T-helper 2 cell treated with Interferon-gamma antibody and Interleukin-4, amounts not matched to agents 5 μg/mL and 100 μg/mL, for 36 hours (primary cell): ENCODE measurements around the gene WDR7.

Source experiments
- DNase-seq: peaks from one replicate; pipeline ENCODE4 v3.0.0; 2021; ENCODE audit warnings: low spot score
- H3K27ac Mint-ChIP-seq: one replicate; pipeline ENCODE4 v1.8.0; 2021; ENCODE audit warnings: mild to moderate bottlenecking, mixed read lengths
- H3K27me3 Mint-ChIP-seq: one replicate; pipeline ENCODE4 v1.8.0; 2021; ENCODE audit warnings: low read depth, mixed read lengths
- H3K36me3 Mint-ChIP-seq: one replicate; pipeline ENCODE4 v1.8.0; 2021; ENCODE audit warnings: low read depth, mixed read lengths
- H3K4me1 Mint-ChIP-seq: one replicate; pipeline ENCODE4 v1.8.0; 2021; ENCODE audit warnings: low read depth, mixed read lengths
- H3K4me3 Mint-ChIP-seq: one replicate; pipeline ENCODE4 v1.8.0; 2022; ENCODE audit warnings: mild to moderate bottlenecking, moderate library complexity, mixed read lengths
- H3K9me3 Mint-ChIP-seq: one replicate; pipeline ENCODE4 v1.8.0; 2021; ENCODE audit warnings: mixed read lengths

The WDR7 gene

DNA sequence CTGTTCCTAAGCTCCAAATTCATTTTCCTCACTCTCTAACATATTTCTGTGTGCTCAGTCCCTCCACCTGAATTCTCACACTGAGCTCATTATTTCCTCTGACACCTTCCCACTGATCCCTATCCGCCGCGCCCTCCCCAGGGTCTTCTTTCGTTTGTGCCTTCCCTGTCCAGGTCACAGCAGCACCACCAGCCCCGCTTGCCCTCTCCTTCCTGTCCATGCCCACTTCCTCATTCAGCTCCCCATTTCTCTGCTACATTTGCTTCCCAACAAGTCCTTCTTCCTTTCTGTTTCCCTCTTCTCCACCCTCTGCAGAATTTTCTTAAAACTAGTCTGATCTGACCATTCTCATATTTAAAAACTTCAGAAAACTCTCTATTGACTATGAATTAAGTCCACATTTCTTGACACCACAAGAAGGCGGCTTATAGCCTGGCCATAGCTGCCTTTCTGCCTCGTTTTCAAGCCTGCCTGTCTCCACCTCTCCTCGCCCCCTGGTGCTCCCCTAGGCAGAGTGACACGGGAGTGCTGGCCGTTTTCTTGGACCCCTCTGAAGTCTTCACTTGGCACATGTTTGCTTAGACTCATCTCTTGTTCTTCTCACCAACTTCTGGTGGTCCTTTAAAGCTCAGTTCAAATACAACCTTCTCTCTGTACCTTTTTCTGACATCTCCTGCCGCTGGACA, 357.0 kb downstream of the WDR7 start:
- Mint-ChIP-seq H3K27ac (no peak overlapping the region), H3K9me3 (no peaks in the 10 kb centered on the region), H3K36me3 (peaks cover 3% of the 10 kb centered on the region), H3K27me3 (no peaks in the 10 kb centered on the region), H3K4me3 (no peak overlapping the region), H3K4me1 (peaks cover 28% of the 10 kb centered on the region)
- no peak for DNase-seq

DNA sequence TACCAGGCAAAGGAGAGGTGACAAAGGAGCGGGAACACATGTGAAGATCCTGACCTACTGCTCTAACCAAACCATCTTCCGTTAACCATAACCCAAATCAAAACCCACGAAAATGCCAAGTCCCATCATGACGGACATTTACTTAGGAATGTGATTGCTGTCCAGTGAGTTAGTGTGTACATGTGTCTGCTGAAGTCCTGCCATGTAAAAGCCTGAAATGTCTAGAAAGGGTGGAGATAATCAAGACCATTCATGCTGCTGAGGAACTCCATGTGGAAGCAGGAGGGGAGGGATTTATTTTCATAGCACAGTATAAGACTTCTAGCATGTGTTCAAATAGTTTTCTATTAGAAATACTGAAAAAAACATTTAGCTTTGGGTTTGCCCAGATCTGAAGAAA, 358.7 kb downstream of the WDR7 start:
- H3K36me3 Mint-ChIP-seq, result no peaks in the 10 kb centered on the region
- no peak overlapping the region for H3K4me3 Mint-ChIP-seq
- no peak overlapping the region for H3K27ac Mint-ChIP-seq
- peaks cover 14% of the 10 kb centered on the region for H3K4me1 Mint-ChIP-seq
- DNase-seq, result no peak
- H3K9me3 Mint-ChIP-seq, result no peaks in the 10 kb centered on the region
- H3K27me3 Mint-ChIP-seq, result no peaks in the 10 kb centered on the region

- H3K9me3 Mint-ChIP-seq, result no peaks in the 10 kb centered on the region
- no peaks in the 10 kb centered on the region for H3K27me3 Mint-ChIP-seq
- no peak overlapping the region for H3K27ac Mint-ChIP-seq
- no peak overlapping the region for H3K4me3 Mint-ChIP-seq
- H3K36me3 Mint-ChIP-seq, result no peaks in the 10 kb centered on the region
- no peak for DNase-seq
- H3K4me1 Mint-ChIP-seq, result peaks cover 20% of the 10 kb centered on the region
These were observed 363.7 kb downstream of the WDR7 start for GRCh38 chr18:57014772-57015413.

DNA sequence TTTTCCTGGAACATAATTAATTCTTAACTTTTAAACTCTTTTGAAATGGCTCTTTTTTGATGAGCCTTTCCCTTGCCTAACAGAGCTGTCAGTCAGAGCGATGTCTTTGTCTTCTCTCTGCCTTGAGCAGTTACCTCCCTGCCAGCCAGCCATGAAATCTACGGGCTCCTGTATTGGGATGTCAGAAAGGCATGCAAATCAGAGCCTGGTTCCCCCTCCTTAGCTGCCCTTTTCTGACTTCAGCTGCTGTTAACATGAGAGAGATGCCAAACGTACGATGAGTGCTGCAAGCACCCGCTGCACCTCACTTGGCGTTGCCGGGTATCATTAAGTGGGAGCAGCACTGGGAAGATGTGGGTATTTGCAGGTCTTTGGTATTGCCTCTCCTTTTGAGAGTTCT, 364.3 kb downstream of the WDR7 start:
- Mint-ChIP-seq H3K27me3 (no peaks in the 10 kb centered on the region), H3K4me1 (peaks cover 20% of the 10 kb centered on the region), H3K36me3 (no peaks in the 10 kb centered on the region), H3K9me3 (no peaks in the 10 kb centered on the region), H3K27ac (no peak overlapping the region), H3K4me3 (no peak overlapping the region)
- DNase-seq, result no peak

GRCh38 chr18:57018845-57019244, 367.7 kb downstream of the WDR7 start:
- Mint-ChIP-seq H3K4me3 (no peak overlapping the region), H3K9me3 (no peaks in the 10 kb centered on the region), H3K4me1 (peaks cover 20% of the 10 kb centered on the region), H3K27ac (no peak overlapping the region), H3K27me3 (no peaks in the 10 kb centered on the region), H3K36me3 (peaks cover 2% of the 10 kb centered on the region)
- no peak for DNase-seq

DNA sequence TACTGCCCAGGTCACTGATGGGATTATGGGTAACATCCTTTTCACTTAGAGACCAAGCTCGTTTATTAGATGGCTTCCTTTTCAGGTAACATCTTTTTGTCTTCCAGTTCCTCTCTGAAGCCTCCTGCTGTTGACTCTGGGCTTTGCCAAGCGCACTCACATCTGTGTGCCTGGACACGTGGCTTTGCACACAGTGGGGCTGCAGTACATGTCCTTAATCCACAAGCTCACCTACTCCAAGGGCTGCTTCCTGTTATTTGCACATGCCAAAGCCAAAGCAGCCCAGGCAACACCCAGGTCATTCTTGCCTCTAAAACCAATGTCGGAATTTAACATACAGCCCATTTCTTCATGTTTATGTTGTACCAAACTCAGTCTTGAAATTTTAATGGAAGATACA, 371.6 kb downstream of the WDR7 start:
- H3K4me1 Mint-ChIP-seq, result peaks cover 5% of the 10 kb centered on the region
- peaks cover 2% of the 10 kb centered on the region for H3K36me3 Mint-ChIP-seq
- no peak overlapping the region for H3K27ac Mint-ChIP-seq

DNA sequence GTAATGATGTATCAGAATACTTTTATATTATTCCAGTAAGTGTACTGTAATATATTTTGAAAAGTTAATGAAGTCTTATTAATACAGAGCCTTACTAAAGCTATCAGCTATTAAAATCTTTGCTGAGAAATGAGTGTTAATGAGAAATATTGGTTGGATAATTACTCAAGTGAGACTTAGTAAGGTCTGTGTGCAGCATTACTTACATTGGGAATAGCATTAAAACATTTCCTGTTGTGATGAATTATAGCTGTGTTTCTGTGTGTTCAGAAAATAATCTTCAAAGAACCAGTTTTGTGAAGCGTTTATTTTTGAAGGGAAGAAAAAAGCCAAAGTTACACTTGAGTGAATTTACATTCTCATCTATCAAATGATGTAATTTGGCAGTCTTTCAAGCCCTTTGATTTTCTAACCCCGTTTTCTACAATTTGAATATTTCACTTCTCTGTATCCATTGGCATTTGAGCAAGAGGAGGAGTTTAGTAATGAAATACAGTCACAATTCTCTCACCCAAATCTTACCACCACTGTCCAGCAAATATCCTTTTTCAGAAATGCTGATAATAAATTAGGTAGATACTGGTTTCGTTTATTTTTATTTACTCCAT, 372.2 kb downstream of the WDR7 start:
- H3K36me3 Mint-ChIP-seq, result peaks cover 2% of the 10 kb centered on the region
- no peak for DNase-seq
- H3K4me1 Mint-ChIP-seq, result no peaks in the 10 kb centered on the region
- no peaks in the 10 kb centered on the region for H3K9me3 Mint-ChIP-seq
- no peak overlapping the region for H3K27ac Mint-ChIP-seq
- no peak overlapping the region for H3K4me3 Mint-ChIP-seq
- H3K27me3 Mint-ChIP-seq, result no peaks in the 10 kb centered on the region

More for the DNA sequence above, 371.6 kb downstream of the WDR7 start:
- no peak for DNase-seq
- H3K27me3 Mint-ChIP-seq, result no peaks in the 10 kb centered on the region
- H3K4me3 Mint-ChIP-seq, result no peak overlapping the region
- no peaks in the 10 kb centered on the region for H3K9me3 Mint-ChIP-seq

DNA sequence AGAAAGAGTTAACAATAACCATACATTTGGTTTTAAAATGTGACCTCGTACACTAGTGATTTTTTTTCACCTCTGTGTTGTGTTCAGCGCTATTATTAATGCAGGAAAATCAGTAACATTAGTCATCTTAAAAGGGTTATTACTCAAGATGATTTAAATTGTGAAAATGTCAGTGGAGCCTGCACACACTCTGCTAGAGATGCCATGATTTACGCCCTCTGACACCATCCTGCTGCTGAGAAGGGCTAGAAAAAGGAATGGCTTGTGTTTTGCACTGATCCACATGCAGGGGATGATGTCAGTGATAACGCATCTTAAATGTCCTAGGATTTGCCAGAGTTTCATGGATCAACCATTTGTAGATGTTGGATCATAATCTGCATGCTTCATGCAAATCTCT, 374.4 kb downstream of the WDR7 start:
- Mint-ChIP-seq H3K27me3 (no peaks in the 10 kb centered on the region), H3K9me3 (no peaks in the 10 kb centered on the region), H3K27ac (no peak overlapping the region), H3K4me1 (no peaks in the 10 kb centered on the region), H3K36me3 (peaks cover 8% of the 10 kb centered on the region), H3K4me3 (no peak overlapping the region)
- DNase-seq, result no peak

- no peaks in the 10 kb centered on the region for H3K9me3 Mint-ChIP-seq
- peaks cover 11% of the 10 kb centered on the region for H3K36me3 Mint-ChIP-seq
- no peak overlapping the region for H3K4me3 Mint-ChIP-seq
- DNase-seq, result no peak
- H3K27me3 Mint-ChIP-seq, result no peaks in the 10 kb centered on the region
- H3K4me1 Mint-ChIP-seq, result no peaks in the 10 kb centered on the region
- H3K27ac Mint-ChIP-seq, result no peak overlapping the region
These were observed 375.2 kb downstream of the WDR7 start for GRCh38 chr18:57026316-57026715.

- H3K36me3 Mint-ChIP-seq, result peaks cover 11% of the 10 kb centered on the region
- H3K9me3 Mint-ChIP-seq, result no peaks in the 10 kb centered on the region
- no peak overlapping the region for H3K4me3 Mint-ChIP-seq
- no peaks in the 10 kb centered on the region for H3K27me3 Mint-ChIP-seq
- no peaks in the 10 kb centered on the region for H3K4me1 Mint-ChIP-seq
- no peak for DNase-seq
- H3K27ac Mint-ChIP-seq, result no peak overlapping the region
These were observed 376.1 kb downstream of the WDR7 start for GRCh38 chr18:57027190-57027708.

GRCh38 chr18:57029761-57030160, 378.6 kb downstream of the WDR7 start:
- Mint-ChIP-seq H3K27ac (no peak overlapping the region), H3K4me3 (no peak overlapping the region), H3K9me3 (no peaks in the 10 kb centered on the region), H3K36me3 (peaks cover 9% of the 10 kb centered on the region), H3K27me3 (no peaks in the 10 kb centered on the region), H3K4me1 (no peaks in the 10 kb centered on the region)
- DNase-seq, result no peak

DNA sequence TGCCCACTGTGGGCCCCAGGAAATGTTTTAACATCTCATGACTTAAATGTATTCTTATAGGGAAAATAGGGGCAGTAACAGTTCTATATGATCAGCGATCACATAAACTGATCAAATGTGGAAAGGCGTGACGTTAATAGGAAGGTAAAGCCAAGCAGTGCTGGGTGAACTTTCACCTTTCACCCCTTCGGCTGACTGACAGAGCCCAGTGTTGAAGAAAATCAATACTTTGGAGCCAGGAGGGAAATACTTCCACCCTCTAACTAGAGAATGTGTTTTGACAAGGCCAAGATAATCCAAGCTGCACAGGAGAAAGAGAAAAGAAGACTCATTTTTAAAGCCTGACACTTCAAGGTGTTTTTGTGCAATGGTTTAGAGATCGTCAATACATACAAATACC, 379.3 kb downstream of the WDR7 start:
- no peak for DNase-seq

DNA sequence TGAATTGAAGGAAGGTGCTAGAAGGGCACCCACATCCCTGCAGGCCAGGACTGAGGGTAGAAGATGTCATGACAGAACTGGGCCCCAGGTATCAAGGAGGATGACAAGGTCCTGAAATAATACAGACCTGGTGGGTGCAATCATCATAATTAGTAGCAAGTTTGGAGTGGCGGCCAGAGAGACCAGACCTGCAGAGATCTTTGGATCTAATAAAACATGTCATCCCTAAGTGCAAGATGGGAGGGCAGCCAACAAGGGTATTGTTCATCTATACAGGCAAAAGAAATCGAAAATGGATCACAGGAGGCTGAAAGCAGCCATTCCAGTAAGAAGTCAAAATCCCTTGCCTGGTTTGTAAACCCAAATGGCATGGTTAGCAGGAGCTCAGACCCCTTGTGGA, 384.4 kb downstream of the WDR7 start:
- no peak for DNase-seq
- Mint-ChIP-seq H3K27me3 (no peaks in the 10 kb centered on the region), H3K4me1 (no peaks in the 10 kb centered on the region), H3K27ac (no peak overlapping the region), H3K36me3 (peaks cover 2% of the 10 kb centered on the region), H3K9me3 (no peaks in the 10 kb centered on the region), H3K4me3 (no peak overlapping the region)

More for the DNA sequence above, 379.3 kb downstream of the WDR7 start:
- Mint-ChIP-seq H3K27ac (no peak overlapping the region), H3K27me3 (no peaks in the 10 kb centered on the region), H3K36me3 (peaks cover 9% of the 10 kb centered on the region), H3K9me3 (no peaks in the 10 kb centered on the region), H3K4me3 (no peak overlapping the region), H3K4me1 (no peaks in the 10 kb centered on the region)

DNA sequence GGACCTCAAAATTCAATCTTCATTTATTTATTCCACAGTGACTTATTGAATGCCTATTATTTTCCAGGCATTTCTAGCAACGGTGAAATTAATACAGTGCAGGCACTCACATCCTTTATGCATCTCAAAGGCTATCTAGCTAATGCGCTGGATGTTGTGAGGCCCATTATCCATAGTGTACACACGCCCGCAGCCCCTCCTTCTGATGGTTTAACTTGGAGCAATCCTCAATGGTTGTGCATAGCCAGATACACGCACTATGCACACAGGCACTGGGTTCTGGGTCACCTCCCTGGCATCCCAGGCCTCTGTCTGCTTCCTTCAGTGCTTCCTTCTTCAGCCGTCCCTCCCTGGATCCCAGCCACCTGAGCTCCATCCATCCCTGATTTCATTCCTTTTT, 387.2 kb downstream of the WDR7 start:
- no peaks in the 10 kb centered on the region for H3K9me3 Mint-ChIP-seq
- H3K27ac Mint-ChIP-seq, result no peak overlapping the region
- no peak overlapping the region for H3K4me3 Mint-ChIP-seq
- no peak for DNase-seq
- H3K4me1 Mint-ChIP-seq, result no peaks in the 10 kb centered on the region
- no peaks in the 10 kb centered on the region for H3K27me3 Mint-ChIP-seq
- H3K36me3 Mint-ChIP-seq, result no peaks in the 10 kb centered on the region
